Activated naive CD4-positive, alpha-beta T cell treated with anti-CD3 and anti-CD28 coated beads, Interleukin-2, amount 10 ng/mL, durations not matched to agents 7 days and 5 days (primary cell): ENCODE data around the gene CNKSR3.

Experiments used
- CTCF ChIA-PET: fragments of 350-600 bp; sonication (Branson Sonifier 250); formaldehyde crosslinking; loops from one replicate; lab custom pipeline; 2021; ENCODE audit warnings: antibody characterized with exemption; lab: Charles Lee
- DNase-seq: peaks from one replicate; pipeline ENCODE4 v3.0.0-alpha.2; 2020
- H3K27ac Mint-ChIP-seq: one replicate; pipeline ENCODE4 v1.8.0; 2021; ENCODE audit warnings: mild to moderate bottlenecking, moderate library complexity, mixed read lengths
- H3K27me3 Mint-ChIP-seq: one replicate; pipeline ENCODE4 v1.8.0; 2021; ENCODE audit warnings: mild to moderate bottlenecking, mixed read lengths
- H3K36me3 Mint-ChIP-seq: one replicate; pipeline ENCODE4 v1.8.0; 2021; ENCODE audit warnings: mixed read lengths
- H3K4me1 Mint-ChIP-seq: one replicate; pipeline ENCODE4 v1.8.0; 2021; ENCODE audit warnings: mixed read lengths
- H3K4me3 Mint-ChIP-seq: one replicate; pipeline ENCODE4 v1.8.0; 2021; ENCODE audit warnings: mild to moderate bottlenecking, moderate library complexity, mixed read lengths
- H3K9me3 Mint-ChIP-seq: one replicate; pipeline ENCODE4 v1.8.0; 2021; ENCODE audit warnings: mixed read lengths

The CNKSR3 gene

GRCh38 chr6:154537511-154538325, 27.2 kb upstream of the CNKSR3 start:
- no peaks in the 10 kb centered on the region for H3K9me3 Mint-ChIP-seq
- H3K36me3 Mint-ChIP-seq = no peaks in the 10 kb centered on the region
- CTCF ChIA-PET = no interaction called here
- no peak overlapping the region for H3K27ac Mint-ChIP-seq
- no peaks in the 10 kb centered on the region for H3K4me1 Mint-ChIP-seq
- no peaks in the 10 kb centered on the region for H3K27me3 Mint-ChIP-seq
- DNase-seq = no peak
- no peak overlapping the region for H3K4me3 Mint-ChIP-seq

- CTCF ChIA-PET = no interaction called here
- no peaks in the 10 kb centered on the region for H3K27me3 Mint-ChIP-seq
- no peak overlapping the region for H3K27ac Mint-ChIP-seq
- no peaks in the 10 kb centered on the region for H3K9me3 Mint-ChIP-seq
- H3K4me1 Mint-ChIP-seq = no peaks in the 10 kb centered on the region
- no peak overlapping the region for H3K4me3 Mint-ChIP-seq
- H3K36me3 Mint-ChIP-seq = no peaks in the 10 kb centered on the region
- DNase-seq = no peak
These were observed 26.5 kb upstream of the CNKSR3 start for GRCh38 chr6:154536999-154537398.

- DNase-seq = no peak
- H3K36me3 Mint-ChIP-seq = no peaks in the 10 kb centered on the region
- H3K27me3 Mint-ChIP-seq = no peaks in the 10 kb centered on the region
- H3K4me3 Mint-ChIP-seq = no peak overlapping the region
- H3K9me3 Mint-ChIP-seq = no peaks in the 10 kb centered on the region
- H3K4me1 Mint-ChIP-seq = no peaks in the 10 kb centered on the region
- no peak overlapping the region for H3K27ac Mint-ChIP-seq
- CTCF ChIA-PET = no interaction called here
These were observed 25.8 kb upstream of the CNKSR3 start for GRCh38 chr6:154536255-154536654.

- no peaks in the 10 kb centered on the region for H3K4me1 Mint-ChIP-seq
- no peaks in the 10 kb centered on the region for H3K9me3 Mint-ChIP-seq
- H3K36me3 Mint-ChIP-seq = no peaks in the 10 kb centered on the region
- no peaks in the 10 kb centered on the region for H3K27me3 Mint-ChIP-seq
- H3K27ac Mint-ChIP-seq = no peak overlapping the region
- no peak overlapping the region for H3K4me3 Mint-ChIP-seq
- no peak for DNase-seq
- CTCF ChIA-PET = no interaction called here
These were observed 25.4 kb upstream of the CNKSR3 start for GRCh38 chr6:154535851-154536250.

GRCh38 chr6:154535147-154535546, 24.7 kb upstream of the CNKSR3 start:
- Mint-ChIP-seq H3K27me3 (no peaks in the 10 kb centered on the region), H3K4me1 (no peaks in the 10 kb centered on the region), H3K9me3 (no peaks in the 10 kb centered on the region), H3K36me3 (no peaks in the 10 kb centered on the region), H3K4me3 (no peak overlapping the region), H3K27ac (no peak overlapping the region)
- CTCF ChIA-PET = no interaction called here
- DNase-seq = no peak

GRCh38 chr6:154534531-154534930, 24.0 kb upstream of the CNKSR3 start:
- DNase-seq = no peak
- H3K36me3 Mint-ChIP-seq = no peaks in the 10 kb centered on the region
- H3K27ac Mint-ChIP-seq = no peak overlapping the region
- CTCF ChIA-PET = no interaction called here
- no peaks in the 10 kb centered on the region for H3K9me3 Mint-ChIP-seq
- H3K27me3 Mint-ChIP-seq = no peaks in the 10 kb centered on the region
- no peak overlapping the region for H3K4me3 Mint-ChIP-seq
- H3K4me1 Mint-ChIP-seq = no peaks in the 10 kb centered on the region

GRCh38 chr6:154532426-154532825, 21.9 kb upstream of the CNKSR3 start:
- no peak overlapping the region for H3K27ac Mint-ChIP-seq

GRCh38 chr6:154529957-154530356, 19.5 kb upstream of the CNKSR3 start:
- Mint-ChIP-seq H3K27me3 (no peaks in the 10 kb centered on the region), H3K27ac (no peak overlapping the region), H3K9me3 (no peaks in the 10 kb centered on the region), H3K4me1 (no peaks in the 10 kb centered on the region), H3K36me3 (no peaks in the 10 kb centered on the region), H3K4me3 (no peak overlapping the region)
- CTCF ChIA-PET = no interaction called here
- no peak for DNase-seq

More at GRCh38 chr6:154532426-154532825, 21.9 kb upstream of the CNKSR3 start:
- no peaks in the 10 kb centered on the region for H3K9me3 Mint-ChIP-seq
- H3K36me3 Mint-ChIP-seq = no peaks in the 10 kb centered on the region
- no peaks in the 10 kb centered on the region for H3K27me3 Mint-ChIP-seq
- no peaks in the 10 kb centered on the region for H3K4me1 Mint-ChIP-seq
- DNase-seq = no peak
- H3K4me3 Mint-ChIP-seq = no peak overlapping the region
- CTCF ChIA-PET = no interaction called here

- Mint-ChIP-seq H3K9me3 (no peaks in the 10 kb centered on the region), H3K27ac (no peak overlapping the region)
- CTCF ChIA-PET = no interaction called here
These were observed 17.9 kb upstream of the CNKSR3 start for GRCh38 chr6:154528310-154528915.

GRCh38 chr6:154526996-154527395, 16.5 kb upstream of the CNKSR3 start:
- Mint-ChIP-seq H3K4me3 (no peak overlapping the region), H3K9me3 (no peaks in the 10 kb centered on the region), H3K27me3 (no peaks in the 10 kb centered on the region), H3K4me1 (no peaks in the 10 kb centered on the region), H3K27ac (no peak overlapping the region), H3K36me3 (no peaks in the 10 kb centered on the region)
- CTCF ChIA-PET = no interaction called here
- no peak for DNase-seq

More at GRCh38 chr6:154528310-154528915, 17.9 kb upstream of the CNKSR3 start:
- H3K4me3 Mint-ChIP-seq = no peak overlapping the region
- no peak for DNase-seq
- H3K36me3 Mint-ChIP-seq = no peaks in the 10 kb centered on the region
- H3K4me1 Mint-ChIP-seq = no peaks in the 10 kb centered on the region
- no peaks in the 10 kb centered on the region for H3K27me3 Mint-ChIP-seq

GRCh38 chr6:154522576-154522975, 12.1 kb upstream of the CNKSR3 start:
- CTCF ChIA-PET = no interaction called here
- no peaks in the 10 kb centered on the region for H3K9me3 Mint-ChIP-seq
- H3K27me3 Mint-ChIP-seq = peaks cover 3% of the 10 kb centered on the region
- no peak overlapping the region for H3K4me3 Mint-ChIP-seq
- no peaks in the 10 kb centered on the region for H3K36me3 Mint-ChIP-seq
- DNase-seq = no peak
- H3K27ac Mint-ChIP-seq = no peak overlapping the region
- no peaks in the 10 kb centered on the region for H3K4me1 Mint-ChIP-seq

- no peaks in the 10 kb centered on the region for H3K4me1 Mint-ChIP-seq
- H3K27ac Mint-ChIP-seq = no peak overlapping the region
- no peaks in the 10 kb centered on the region for H3K36me3 Mint-ChIP-seq
- H3K27me3 Mint-ChIP-seq = peaks cover 7% of the 10 kb centered on the region
- no peaks in the 10 kb centered on the region for H3K9me3 Mint-ChIP-seq
- H3K4me3 Mint-ChIP-seq = no peak overlapping the region
- CTCF ChIA-PET = no interaction called here
- DNase-seq = no peak
These were observed 10.9 kb upstream of the CNKSR3 start for GRCh38 chr6:154521412-154521811.

- Mint-ChIP-seq H3K4me1 (no peaks in the 10 kb centered on the region), H3K27me3 (peaks cover 13% of the 10 kb centered on the region), H3K4me3 (no peak overlapping the region), H3K9me3 (no peaks in the 10 kb centered on the region), H3K27ac (no peak overlapping the region), H3K36me3 (no peaks in the 10 kb centered on the region)
- no peak for DNase-seq
- CTCF ChIA-PET = interaction anchor here (0.8 kb wide), 1 partner anchor 38 kb away, joined by 3 read pairs; no protein-coding TSS in a partner anchor
These were observed 9.8 kb upstream of the CNKSR3 start for GRCh38 chr6:154520280-154520679.

- H3K27ac Mint-ChIP-seq = no peak overlapping the region
- no peaks in the 10 kb centered on the region for H3K9me3 Mint-ChIP-seq
- H3K36me3 Mint-ChIP-seq = no peaks in the 10 kb centered on the region
- CTCF ChIA-PET = no interaction called here
- H3K4me1 Mint-ChIP-seq = no peaks in the 10 kb centered on the region
- H3K4me3 Mint-ChIP-seq = no peak overlapping the region
- DNase-seq = no peak
- H3K27me3 Mint-ChIP-seq = peaks cover 19% of the 10 kb centered on the region
These were observed 7.9 kb upstream of the CNKSR3 start for GRCh38 chr6:154518396-154518795.

- Mint-ChIP-seq H3K4me3 (no peak overlapping the region), H3K9me3 (no peaks in the 10 kb centered on the region), H3K27me3 (peaks cover 26% of the 10 kb centered on the region), H3K36me3 (no peaks in the 10 kb centered on the region), H3K27ac (no peak overlapping the region), H3K4me1 (peaks cover 4% of the 10 kb centered on the region)
- no peak for DNase-seq
- CTCF ChIA-PET = interaction anchor here (0.6 kb wide), 1 partner anchor 42 kb away, joined by 3 read pairs; no protein-coding TSS in a partner anchor
These were observed 5.8 kb upstream of the CNKSR3 start for GRCh38 chr6:154516276-154516675.
